GM18498 (cell line): ENCODE measurements around the gene FIBP.
"Not testable (repeated sequence)": the region's sequence is repeated elsewhere in the genome, so short reads cannot be mapped to it uniquely, and the experiment has no call there.

Experiments used
- ATAC-seq: cut with Tn5 transposase; IDR thresholded peaks from one replicate; pipeline ENCODE4 v1.9.1; 2021; ENCODE audit warnings: mild to moderate bottlenecking, moderate library complexity; ENCODE audit not compliant: unreplicated experiment

The FIBP gene

GRCh38 chr11:65849771-65850216 is 38.5 kb downstream of the FIBP start:
- ATAC-seq = no peak

GRCh38 chr11:65849366-65849765 is 38.9 kb downstream of the FIBP start:
- ATAC-seq = no peak

GRCh38 chr11:65848693-65849092 is 39.6 kb downstream of the FIBP start:
- not testable (repeated sequence) for ATAC-seq

- no peak for ATAC-seq
Measured at GRCh38 chr11:65847746-65848145, 40.5 kb downstream of the FIBP start.

- no peak for ATAC-seq
Measured at GRCh38 chr11:65844231-65844872, 43.9 kb downstream of the FIBP start.

- no peak for ATAC-seq
Measured at GRCh38 chr11:65843811-65844210, 44.5 kb downstream of the FIBP start.

- no peak for ATAC-seq
Measured at GRCh38 chr11:65842144-65842543, 46.1 kb downstream of the FIBP start.

GRCh38 chr11:65834202-65834601 is 54.1 kb downstream of the FIBP start:
- no peak for ATAC-seq
